Measurements from ENCODE around the gene LGI1.

Gene LGI1

DNA sequence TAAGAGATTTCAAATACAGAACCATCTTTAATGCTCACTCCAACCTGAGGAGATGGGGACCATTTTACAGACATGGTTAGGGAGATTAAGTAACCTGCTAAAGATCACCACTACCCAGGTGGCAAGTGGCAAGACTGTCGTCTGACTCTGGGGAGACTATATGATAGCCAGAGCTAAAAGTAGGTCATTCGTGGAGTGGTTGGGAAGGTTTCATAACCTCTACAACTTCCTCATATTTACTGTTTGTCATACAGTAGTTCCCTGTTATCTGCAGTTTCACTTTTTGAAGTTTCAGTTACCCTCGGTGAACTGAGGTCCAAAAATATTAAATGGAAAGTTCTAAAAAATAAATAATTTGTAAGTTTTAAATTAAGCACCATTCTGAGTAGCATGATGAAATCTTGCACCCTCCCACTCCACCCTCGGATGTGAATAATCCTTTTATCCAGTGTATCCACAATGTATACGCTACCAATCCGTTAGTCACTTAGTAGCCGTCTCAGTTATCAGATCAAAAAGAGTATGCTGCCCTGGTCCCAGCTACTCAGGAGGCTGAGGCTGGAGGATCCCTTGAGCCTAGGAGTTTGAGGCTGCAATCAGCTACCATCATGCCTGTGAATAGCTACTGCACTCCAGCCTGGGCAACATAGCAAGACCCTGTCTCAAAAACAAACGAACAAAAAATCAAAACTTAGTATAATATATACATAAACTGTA is 14.9 kb upstream of the LGI1 start:
- Histone ChIP-seq H3K4me1 (ENCODE audit: control insufficient read depth, insufficient read depth, low read length) (no peaks in the 10 kb centered on the region), H3K27me3 (ENCODE audit: control insufficient read depth, insufficient read depth, low read length) (no peaks in the 10 kb centered on the region), H3K9ac (ENCODE audit: low read length) (no peak overlapping the region), H3K4me3 (ENCODE audit: low read length) (no peak overlapping the region), H3K36me3 (ENCODE audit: control insufficient read depth, insufficient read depth, low read length) (no peaks in the 10 kb centered on the region), H3K9me3 (ENCODE audit: control insufficient read depth, low read length) (no peaks in the 10 kb centered on the region)

DNA sequence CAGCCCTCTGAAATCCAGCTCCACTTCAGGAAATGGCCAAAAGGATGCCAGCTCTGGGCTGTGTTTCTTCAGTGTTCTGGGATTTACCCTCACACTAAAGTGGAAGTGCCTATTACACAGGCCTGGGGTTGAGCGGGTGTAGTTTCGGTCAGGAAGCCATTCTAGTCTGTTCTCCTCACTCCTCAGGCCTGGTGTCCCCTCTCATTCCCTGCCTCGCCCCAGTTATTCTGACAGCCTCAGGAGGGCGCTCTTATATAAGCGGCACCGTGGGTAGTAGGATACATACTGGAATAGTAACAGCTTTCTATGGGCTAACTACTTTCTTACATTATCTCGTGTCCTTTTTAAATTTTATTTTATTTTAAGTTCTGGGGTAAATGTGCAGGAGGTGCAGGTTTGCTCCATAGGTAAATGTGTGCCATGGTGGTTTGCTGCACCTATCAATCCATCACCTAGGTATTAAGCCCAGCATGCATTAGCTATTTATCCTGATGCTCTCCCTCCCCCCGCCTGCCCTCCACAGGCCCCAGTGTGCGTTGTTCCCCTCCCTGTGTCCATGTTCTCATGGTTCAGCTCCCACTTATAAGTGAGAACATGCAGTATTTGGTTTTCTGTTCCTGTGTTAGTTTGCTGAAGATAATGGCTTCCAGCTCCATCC is 12.2 kb upstream of the LGI1 start:
- H3K36me3 ChIP-seq (ENCODE audit: control insufficient read depth, insufficient read depth, low read length) = no peaks in the 10 kb centered on the region
- no peaks in the 10 kb centered on the region for H3K9me3 ChIP-seq (ENCODE audit: control insufficient read depth, low read length)
- no peaks in the 10 kb centered on the region for H3K27me3 ChIP-seq (ENCODE audit: control insufficient read depth, insufficient read depth, low read length)
- H3K9ac ChIP-seq (ENCODE audit: low read length) = no peak overlapping the region
- no peak overlapping the region for H3K4me3 ChIP-seq (ENCODE audit: low read length)
- H3K4me1 ChIP-seq (ENCODE audit: control insufficient read depth, insufficient read depth, low read length) = no peaks in the 10 kb centered on the region

DNA sequence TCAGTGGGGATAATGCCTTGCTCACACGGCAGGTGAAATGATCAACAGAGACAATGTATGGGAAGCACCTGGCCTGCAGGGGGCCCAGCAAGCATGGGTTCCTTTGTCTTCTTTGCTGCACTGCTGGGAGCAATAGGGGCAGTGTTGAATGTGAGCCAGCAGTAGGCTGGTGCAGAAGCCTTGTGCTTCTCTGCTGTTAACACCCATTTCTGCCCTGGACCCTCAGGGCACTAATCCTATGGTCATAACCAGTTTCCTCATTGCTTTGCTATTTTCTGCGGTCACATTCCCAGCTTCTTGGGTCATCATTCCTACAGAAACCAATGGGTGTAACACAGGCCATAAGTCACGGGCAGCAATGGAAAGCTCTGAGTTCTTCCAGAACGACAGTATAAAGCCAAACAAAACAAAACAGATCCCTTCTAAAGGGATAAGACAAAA is 10.9 kb upstream of the LGI1 start:
- no peaks in the 10 kb centered on the region for H3K27me3 ChIP-seq (ENCODE audit: control insufficient read depth, insufficient read depth, low read length)
- no peak overlapping the region for H3K4me3 ChIP-seq (ENCODE audit: low read length)
- H3K4me1 ChIP-seq (ENCODE audit: control insufficient read depth, insufficient read depth, low read length) = peaks cover under 1% of the 10 kb centered on the region
- no peak overlapping the region for H3K9ac ChIP-seq (ENCODE audit: low read length)
- no peaks in the 10 kb centered on the region for H3K9me3 ChIP-seq (ENCODE audit: control insufficient read depth, low read length)
- H3K36me3 ChIP-seq (ENCODE audit: control insufficient read depth, insufficient read depth, low read length) = no peaks in the 10 kb centered on the region

DNA sequence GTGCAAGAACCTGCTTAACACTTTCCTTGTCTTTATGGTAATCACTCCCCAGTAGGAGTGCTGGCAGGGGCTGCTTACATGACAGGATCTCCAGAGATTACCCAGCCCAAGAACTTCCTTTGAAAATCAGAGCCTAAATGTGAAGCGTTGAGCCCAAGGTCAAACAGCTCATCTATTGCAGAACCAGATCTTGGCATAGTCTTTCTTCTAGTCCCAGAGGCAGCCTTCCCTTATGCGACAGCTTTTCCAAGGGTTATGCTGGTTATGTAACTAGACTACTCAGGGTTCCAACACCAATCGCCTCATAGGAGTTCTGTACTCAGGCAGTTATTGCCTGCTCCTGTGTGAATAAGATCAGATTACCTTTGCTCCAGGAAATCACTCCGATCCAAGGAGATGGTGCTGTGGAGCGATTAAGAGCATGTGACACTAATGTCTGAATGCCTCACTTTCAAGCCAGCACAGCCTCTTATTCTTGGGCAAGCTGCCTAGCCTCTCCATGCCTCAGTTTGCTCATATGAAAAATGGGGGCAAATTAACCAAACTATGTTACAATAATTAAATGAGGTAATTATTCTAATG is 8.4 kb upstream of the LGI1 start:
- Histone ChIP-seq H3K4me3 (ENCODE audit: low read length) (no peak overlapping the region), H3K4me1 (ENCODE audit: control insufficient read depth, insufficient read depth, low read length) (peaks cover 16% of the 10 kb centered on the region), H3K36me3 (ENCODE audit: control insufficient read depth, insufficient read depth, low read length) (no peaks in the 10 kb centered on the region), H3K27me3 (ENCODE audit: control insufficient read depth, insufficient read depth, low read length) (no peaks in the 10 kb centered on the region), H3K9ac (ENCODE audit: low read length) (no peak overlapping the region), H3K9me3 (ENCODE audit: control insufficient read depth, low read length) (no peaks in the 10 kb centered on the region)

DNA sequence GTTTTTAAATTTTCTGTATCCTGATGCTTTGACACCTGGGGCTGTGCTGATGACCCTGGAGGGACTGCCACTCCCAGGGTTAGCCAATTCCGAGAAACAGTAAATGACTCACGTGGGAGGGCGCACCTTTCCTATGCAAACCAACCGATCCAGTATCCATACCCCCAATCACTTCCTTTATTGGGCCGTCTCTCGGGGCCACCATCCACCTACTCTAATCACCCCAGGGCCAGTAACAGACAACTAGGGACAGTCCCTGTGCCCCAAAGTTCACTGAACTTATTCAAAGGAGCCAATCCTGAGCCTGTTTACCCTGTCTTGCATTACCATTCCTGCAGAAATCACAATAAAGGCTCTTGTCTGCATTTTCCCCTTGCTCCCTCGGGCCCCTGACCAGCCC is 6.6 kb upstream of the LGI1 start:
- no peaks in the 10 kb centered on the region for H3K36me3 ChIP-seq (ENCODE audit: control insufficient read depth, insufficient read depth, low read length)
- H3K4me3 ChIP-seq (ENCODE audit: low read length) = no peak overlapping the region
- H3K4me1 ChIP-seq (ENCODE audit: control insufficient read depth, insufficient read depth, low read length) = peaks cover 16% of the 10 kb centered on the region
- no peak overlapping the region for H3K9ac ChIP-seq (ENCODE audit: low read length)
- H3K9me3 ChIP-seq (ENCODE audit: control insufficient read depth, low read length) = no peaks in the 10 kb centered on the region
- no peaks in the 10 kb centered on the region for H3K27me3 ChIP-seq (ENCODE audit: control insufficient read depth, insufficient read depth, low read length)

DNA sequence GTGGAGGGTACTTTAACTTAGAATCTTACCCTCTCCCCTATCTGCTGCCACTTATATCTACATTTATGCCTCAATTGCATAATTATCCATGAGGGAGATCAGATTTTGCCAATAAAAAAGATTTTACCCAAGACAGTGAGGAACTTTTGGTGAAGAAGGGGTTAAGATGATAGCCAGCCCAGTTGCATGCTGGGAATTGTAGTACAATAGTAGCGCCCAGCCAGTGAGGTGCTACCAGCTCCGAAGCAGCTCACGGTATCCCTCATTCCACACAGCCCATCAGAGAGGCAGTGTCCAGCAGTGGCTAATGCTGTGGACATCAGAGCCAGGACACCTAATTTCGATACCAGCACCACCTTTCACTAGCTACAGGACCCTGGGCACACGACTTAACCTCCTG is 5.9 kb upstream of the LGI1 start:
- H3K4me1 ChIP-seq (ENCODE audit: control insufficient read depth, insufficient read depth, low read length) = peaks cover 16% of the 10 kb centered on the region
- H3K36me3 ChIP-seq (ENCODE audit: control insufficient read depth, insufficient read depth, low read length) = no peaks in the 10 kb centered on the region
- peak overlapping the region; percentile 35 for H3K4me3 ChIP-seq (ENCODE audit: low read length)
- no peaks in the 10 kb centered on the region for H3K27me3 ChIP-seq (ENCODE audit: control insufficient read depth, insufficient read depth, low read length)
- H3K9ac ChIP-seq (ENCODE audit: low read length) = no peak overlapping the region
- no peaks in the 10 kb centered on the region for H3K9me3 ChIP-seq (ENCODE audit: control insufficient read depth, low read length)

DNA sequence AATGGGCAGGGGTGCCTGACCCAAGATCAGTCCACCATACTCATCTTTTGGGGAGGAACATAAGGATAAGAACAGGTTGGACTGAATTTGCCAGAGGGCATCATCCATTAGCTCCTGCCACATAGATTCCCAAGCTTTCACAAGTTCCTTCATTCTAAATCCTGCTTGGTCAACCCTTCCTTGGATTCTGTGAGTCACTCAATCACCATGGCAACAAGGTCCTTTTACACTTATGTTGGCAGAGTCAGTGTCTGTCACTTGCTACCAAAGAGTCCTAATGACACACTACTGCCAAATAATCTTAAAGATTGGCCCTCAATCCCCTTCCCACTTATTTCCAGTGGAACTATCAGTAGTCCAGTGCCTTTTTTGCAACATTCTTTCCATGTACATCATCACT is 5.0 kb upstream of the LGI1 start:
- no peak overlapping the region for H3K9ac ChIP-seq (ENCODE audit: low read length)
- peaks cover 16% of the 10 kb centered on the region for H3K4me1 ChIP-seq (ENCODE audit: control insufficient read depth, insufficient read depth, low read length)
- H3K4me3 ChIP-seq (ENCODE audit: low read length) = no peak overlapping the region
- peaks cover under 1% of the 10 kb centered on the region for H3K27me3 ChIP-seq (ENCODE audit: control insufficient read depth, insufficient read depth, low read length)
- no peaks in the 10 kb centered on the region for H3K36me3 ChIP-seq (ENCODE audit: control insufficient read depth, insufficient read depth, low read length)
- no peaks in the 10 kb centered on the region for H3K9me3 ChIP-seq (ENCODE audit: control insufficient read depth, low read length)

DNA sequence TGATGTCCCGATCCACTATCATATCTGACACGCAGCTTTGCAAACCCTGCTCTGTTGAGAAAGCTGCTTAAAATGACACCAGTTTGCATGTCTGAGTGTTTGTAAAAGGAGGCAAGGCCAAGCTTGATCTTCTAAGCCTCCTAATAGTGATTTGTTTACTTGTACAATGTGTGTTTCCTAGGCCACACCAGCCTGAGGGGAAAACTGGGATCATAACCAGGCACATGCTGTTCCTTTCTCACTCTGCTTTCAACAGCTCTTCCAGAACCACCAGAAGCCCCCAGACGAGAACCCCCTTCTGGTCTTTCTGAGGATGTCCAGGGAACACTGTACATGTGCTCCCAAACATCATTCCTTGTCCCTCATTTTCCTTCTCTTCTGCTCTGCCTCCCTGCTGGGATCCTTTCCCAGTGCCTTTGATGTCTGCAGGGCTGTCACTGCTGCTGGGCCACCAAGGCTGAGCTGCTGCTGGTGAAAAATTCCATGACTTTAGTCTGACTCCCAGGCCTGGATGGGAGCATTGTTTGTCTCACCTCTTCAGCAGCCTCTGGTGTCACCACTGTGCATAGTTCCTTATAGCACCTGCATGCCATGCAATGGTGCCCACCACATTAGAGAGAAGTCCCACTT is 4.0 kb upstream of the LGI1 start:
- H3K4me3 ChIP-seq (ENCODE audit: low read length) = no peak overlapping the region
- peaks cover 6% of the 10 kb centered on the region for H3K27me3 ChIP-seq (ENCODE audit: control insufficient read depth, insufficient read depth, low read length)
- H3K36me3 ChIP-seq (ENCODE audit: control insufficient read depth, insufficient read depth, low read length) = no peaks in the 10 kb centered on the region
- no peaks in the 10 kb centered on the region for H3K9me3 ChIP-seq (ENCODE audit: control insufficient read depth, low read length)
- no peak overlapping the region for H3K9ac ChIP-seq (ENCODE audit: low read length)
- H3K4me1 ChIP-seq (ENCODE audit: control insufficient read depth, insufficient read depth, low read length) = peaks cover 16% of the 10 kb centered on the region

DNA sequence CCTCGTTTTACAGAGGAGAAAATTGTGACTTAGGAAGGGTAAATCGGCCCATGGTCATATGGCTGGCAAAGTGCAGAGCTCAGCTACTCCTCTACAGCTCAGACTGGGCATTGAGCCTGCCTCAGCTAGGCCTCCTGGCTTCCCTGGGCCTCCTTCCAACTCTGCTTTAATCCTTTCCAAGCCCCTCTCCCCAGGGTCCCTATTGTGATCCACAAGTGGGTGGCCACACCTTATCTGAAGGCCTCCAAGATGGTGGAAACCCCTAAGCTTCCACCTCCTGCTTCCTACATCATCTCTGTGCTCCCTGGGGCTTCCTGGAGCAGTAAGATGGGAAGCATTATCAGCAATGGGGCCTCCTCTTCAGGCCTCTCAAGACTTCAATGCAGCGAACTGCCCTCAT is 3.0 kb upstream of the LGI1 start:
- Histone ChIP-seq H3K9me3 (ENCODE audit: control insufficient read depth, low read length) (no peaks in the 10 kb centered on the region), H3K4me1 (ENCODE audit: control insufficient read depth, insufficient read depth, low read length) (peaks cover 16% of the 10 kb centered on the region), H3K36me3 (ENCODE audit: control insufficient read depth, insufficient read depth, low read length) (no peaks in the 10 kb centered on the region), H3K27me3 (ENCODE audit: control insufficient read depth, insufficient read depth, low read length) (peaks cover 6% of the 10 kb centered on the region), H3K9ac (ENCODE audit: low read length) (no peak overlapping the region), H3K4me3 (ENCODE audit: low read length) (no peak overlapping the region)

DNA sequence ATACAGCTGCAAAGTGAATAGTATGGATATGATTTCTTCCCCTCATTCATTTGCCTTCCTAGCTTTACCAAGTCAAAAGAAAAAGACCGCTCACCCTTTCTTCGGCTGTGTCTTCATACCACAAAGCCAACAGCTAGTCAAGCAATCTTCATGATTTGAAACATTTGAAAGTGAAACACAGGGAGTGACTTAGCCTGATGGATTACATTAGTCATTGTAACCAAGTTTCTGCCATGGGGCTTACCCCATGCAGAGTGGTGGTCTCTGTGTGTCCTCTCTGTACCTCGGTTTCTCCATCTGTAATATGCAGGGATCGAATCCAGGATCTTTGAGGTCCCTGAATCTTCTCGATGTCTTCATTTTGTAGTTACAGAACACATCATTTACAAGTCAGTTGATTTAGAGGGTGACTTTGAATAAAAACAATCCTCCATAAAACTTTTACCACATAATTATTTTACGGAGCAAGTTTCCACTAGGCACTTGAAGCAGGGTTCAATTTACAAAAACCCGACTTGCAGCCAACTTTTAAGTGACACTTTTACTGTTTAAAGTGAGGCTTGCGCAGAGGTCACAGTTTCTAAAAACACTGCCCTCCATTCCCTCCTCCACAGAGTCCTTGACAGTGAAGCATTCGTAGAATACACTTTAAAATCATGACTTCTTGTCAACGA is 2.2 kb upstream of the LGI1 start:
- Histone ChIP-seq H3K9ac (ENCODE audit: low read length) (no peak overlapping the region), H3K27me3 (ENCODE audit: control insufficient read depth, insufficient read depth, low read length) (peaks cover 8% of the 10 kb centered on the region), H3K4me1 (ENCODE audit: control insufficient read depth, insufficient read depth, low read length) (peaks cover 16% of the 10 kb centered on the region), H3K36me3 (ENCODE audit: control insufficient read depth, insufficient read depth, low read length) (no peaks in the 10 kb centered on the region), H3K9me3 (ENCODE audit: control insufficient read depth, low read length) (no peaks in the 10 kb centered on the region), H3K4me3 (ENCODE audit: low read length) (no peak overlapping the region)

DNA sequence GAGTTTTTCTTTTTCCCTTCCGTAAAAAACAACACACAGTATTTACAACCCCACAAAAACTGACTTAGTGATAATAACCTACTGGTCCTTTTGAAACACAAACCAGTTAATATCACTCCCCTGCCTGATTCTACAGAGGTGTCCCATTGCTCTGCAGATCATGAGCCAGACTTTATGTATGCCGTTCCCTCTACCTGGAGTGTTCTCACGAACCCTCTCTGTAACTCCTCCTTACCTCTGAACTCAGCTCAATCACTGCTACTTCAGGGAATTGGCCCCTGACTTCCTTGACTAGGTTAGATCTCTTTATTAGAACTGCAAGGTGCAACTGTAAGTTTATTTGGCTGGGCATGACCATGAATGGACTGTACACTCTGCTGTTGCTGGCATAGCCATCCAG is 1.6 kb upstream of the LGI1 start:
- Histone ChIP-seq H3K27me3 (ENCODE audit: control insufficient read depth, insufficient read depth, low read length) (peaks cover 13% of the 10 kb centered on the region), H3K9ac (ENCODE audit: low read length) (no peak overlapping the region), H3K9me3 (ENCODE audit: control insufficient read depth, low read length) (no peaks in the 10 kb centered on the region), H3K4me3 (ENCODE audit: low read length) (no peak overlapping the region), H3K36me3 (ENCODE audit: control insufficient read depth, insufficient read depth, low read length) (no peaks in the 10 kb centered on the region), H3K4me1 (ENCODE audit: control insufficient read depth, insufficient read depth, low read length) (peaks cover 16% of the 10 kb centered on the region)

DNA sequence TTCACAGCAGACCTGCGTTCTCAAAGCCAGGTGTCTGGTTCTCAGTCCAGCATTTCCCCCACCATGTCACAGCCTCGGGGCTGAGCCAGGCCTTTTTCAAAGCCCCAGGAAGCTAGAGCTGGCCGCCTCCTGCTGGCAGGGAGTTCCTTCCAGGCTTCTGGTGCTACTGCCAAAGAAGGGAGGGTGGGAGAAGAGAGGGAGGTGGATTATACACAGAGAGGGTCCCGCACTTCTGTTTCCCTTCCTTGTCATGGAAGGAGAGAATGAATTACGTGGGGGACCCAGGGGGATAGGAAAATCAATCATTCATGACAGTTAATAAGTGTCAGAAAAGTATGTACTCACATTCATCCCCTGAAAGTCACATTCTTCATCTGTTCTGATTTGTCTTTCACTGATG is 600 bp upstream of the LGI1 start:
- Histone ChIP-seq H3K36me3 (ENCODE audit: control insufficient read depth, insufficient read depth, low read length) (no peaks in the 10 kb centered on the region), H3K27me3 (ENCODE audit: control insufficient read depth, insufficient read depth, low read length) (peaks cover 13% of the 10 kb centered on the region), H3K4me3 (ENCODE audit: low read length) (no peak overlapping the region), H3K4me1 (ENCODE audit: control insufficient read depth, insufficient read depth, low read length) (peaks cover 13% of the 10 kb centered on the region), H3K9me3 (ENCODE audit: control insufficient read depth, low read length) (no peaks in the 10 kb centered on the region), H3K9ac (ENCODE audit: low read length) (no peak overlapping the region)

Data from mucosa of stomach (tissue), 1 donor.